Measurements from ENCODE around the gene KRTAP6-2.

KRTAP6-2 gene

GRCh38 chr21:30628109-30628508 is 29.4 kb upstream of the KRTAP6-2 start:
- H4K20me1 ChIP-seq (ENCODE audit: insufficient read depth, low read length): no peaks in the 10 kb centered on the region
- H3K4me2 ChIP-seq (ENCODE audit: low read length): no peak overlapping the region
- TF ChIP-seq EZH2 (IDR thresholded peaks at IDR 0.05; ENCODE audit: borderline replicate concordance, low read length): no peak
- TF ChIP-seq, protein P1, sequence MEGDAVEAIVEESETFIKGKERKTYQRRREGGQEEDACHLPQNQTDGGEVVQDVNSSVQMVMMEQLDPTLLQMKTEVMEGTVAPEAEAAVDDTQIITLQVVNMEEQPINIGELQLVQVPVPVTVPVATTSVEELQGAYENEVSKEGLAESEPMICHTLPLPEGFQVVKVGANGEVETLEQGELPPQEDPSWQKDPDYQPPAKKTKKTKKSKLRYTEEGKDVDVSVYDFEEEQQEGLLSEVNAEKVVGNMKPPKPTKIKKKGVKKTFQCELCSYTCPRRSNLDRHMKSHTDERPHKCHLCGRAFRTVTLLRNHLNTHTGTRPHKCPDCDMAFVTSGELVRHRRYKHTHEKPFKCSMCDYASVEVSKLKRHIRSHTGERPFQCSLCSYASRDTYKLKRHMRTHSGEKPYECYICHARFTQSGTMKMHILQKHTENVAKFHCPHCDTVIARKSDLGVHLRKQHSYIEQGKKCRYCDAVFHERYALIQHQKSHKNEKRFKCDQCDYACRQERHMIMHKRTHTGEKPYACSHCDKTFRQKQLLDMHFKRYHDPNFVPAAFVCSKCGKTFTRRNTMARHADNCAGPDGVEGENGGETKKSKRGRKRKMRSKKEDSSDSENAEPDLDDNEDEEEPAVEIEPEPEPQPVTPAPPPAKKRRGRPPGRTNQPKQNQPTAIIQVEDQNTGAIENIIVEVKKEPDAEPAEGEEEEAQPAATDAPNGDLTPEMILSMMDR (IDR thresholded peaks at IDR 0.05; ENCODE audit: low read length): no peak
- H3K4me1 ChIP-seq (ENCODE audit: insufficient read depth, low read length, severe bottlenecking): no peaks in the 10 kb centered on the region
- H3K36me3 ChIP-seq (ENCODE audit: insufficient read depth, low read length): no peaks in the 10 kb centered on the region
- no peak overlapping the region for H3K4me3 ChIP-seq (ENCODE audit: low read depth, low read length, poor library complexity, severe bottlenecking)
- H3F3A ChIP-seq (ENCODE audit: insufficient read depth, low read length): no peaks in the 10 kb centered on the region
- H2AFZ ChIP-seq (ENCODE audit: low read length): no peak overlapping the region
- no peak overlapping the region for H3K9ac ChIP-seq (ENCODE audit: low read length)
- no peaks in the 10 kb centered on the region for H3K9me2 ChIP-seq (ENCODE audit: low read depth, low read length)
- no peaks in the 10 kb centered on the region for H3K27me3 ChIP-seq (ENCODE audit: insufficient read depth, low read length)
- H3K9me3 ChIP-seq (ENCODE audit: low read length): no peaks in the 10 kb centered on the region
- H3K27ac ChIP-seq (ENCODE audit: low read depth, low read length, poor library complexity, severe bottlenecking): no peak overlapping the region
- no peaks in the 10 kb centered on the region for H3K79me2 ChIP-seq (ENCODE audit: insufficient read depth, low read length)

GRCh38 chr21:30625449-30626165 is 26.9 kb upstream of the KRTAP6-2 start:
- H3K36me3 ChIP-seq (ENCODE audit: insufficient read depth, low read length): no peaks in the 10 kb centered on the region

DNA sequence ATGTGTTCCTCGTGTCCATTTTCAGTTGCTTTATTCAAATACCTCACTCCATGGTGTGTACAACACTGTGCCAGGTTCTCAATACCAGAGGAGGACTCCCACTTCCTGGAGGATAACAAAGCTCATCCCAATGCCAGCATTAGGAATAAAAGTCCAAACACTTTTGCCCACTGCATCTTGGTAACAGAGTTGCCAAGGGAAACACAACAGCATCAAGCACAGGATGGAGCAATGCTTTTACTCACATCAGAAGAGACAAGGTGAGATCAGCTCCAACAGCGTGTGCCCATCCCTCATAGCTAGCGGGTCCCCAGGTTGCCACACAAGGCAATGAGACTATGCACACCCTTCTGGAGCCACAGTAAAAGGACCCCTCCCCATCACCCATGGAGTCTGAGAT is 24.7 kb upstream of the KRTAP6-2 start:
- H3K4me3 ChIP-seq (ENCODE audit: low read depth, low read length, poor library complexity, severe bottlenecking): no peak overlapping the region

More at GRCh38 chr21:30625449-30626165, 26.9 kb upstream of the KRTAP6-2 start:
- no peak overlapping the region for H3K9ac ChIP-seq (ENCODE audit: low read length)
- no peak overlapping the region for H3K4me2 ChIP-seq (ENCODE audit: low read length)
- H3K27ac ChIP-seq (ENCODE audit: low read depth, low read length, poor library complexity, severe bottlenecking): no peak overlapping the region
- no peaks in the 10 kb centered on the region for H3F3A ChIP-seq (ENCODE audit: insufficient read depth, low read length)
- H3K9me3 ChIP-seq (ENCODE audit: low read length): no peaks in the 10 kb centered on the region
- no peaks in the 10 kb centered on the region for H3K9me2 ChIP-seq (ENCODE audit: low read depth, low read length)
- H3K4me3 ChIP-seq (ENCODE audit: low read depth, low read length, poor library complexity, severe bottlenecking): no peak overlapping the region
- no peaks in the 10 kb centered on the region for H3K79me2 ChIP-seq (ENCODE audit: insufficient read depth, low read length)
- TF ChIP-seq, protein P1 (IDR thresholded peaks at IDR 0.05; ENCODE audit: low read length): no peak
- no peak for TF ChIP-seq EZH2 (IDR thresholded peaks at IDR 0.05; ENCODE audit: borderline replicate concordance, low read length)
- no peaks in the 10 kb centered on the region for H3K4me1 ChIP-seq (ENCODE audit: insufficient read depth, low read length, severe bottlenecking)
- no peaks in the 10 kb centered on the region for H3K27me3 ChIP-seq (ENCODE audit: insufficient read depth, low read length)
- no peak overlapping the region for H2AFZ ChIP-seq (ENCODE audit: low read length)
- H4K20me1 ChIP-seq (ENCODE audit: insufficient read depth, low read length): no peaks in the 10 kb centered on the region

More for the DNA sequence above, 24.7 kb upstream of the KRTAP6-2 start:
- H3K4me1 ChIP-seq (ENCODE audit: insufficient read depth, low read length, severe bottlenecking): no peaks in the 10 kb centered on the region
- no peak overlapping the region for H3K4me2 ChIP-seq (ENCODE audit: low read length)
- TF ChIP-seq EZH2 (IDR thresholded peaks at IDR 0.05; ENCODE audit: borderline replicate concordance, low read length): no peak
- TF ChIP-seq, protein P1 (IDR thresholded peaks at IDR 0.05; ENCODE audit: low read length): no peak
- no peaks in the 10 kb centered on the region for H3K27me3 ChIP-seq (ENCODE audit: insufficient read depth, low read length)
- H3F3A ChIP-seq (ENCODE audit: insufficient read depth, low read length): no peaks in the 10 kb centered on the region
- no peak overlapping the region for H3K9ac ChIP-seq (ENCODE audit: low read length)
- H3K27ac ChIP-seq (ENCODE audit: low read depth, low read length, poor library complexity, severe bottlenecking): no peak overlapping the region
- H2AFZ ChIP-seq (ENCODE audit: low read length): no peak overlapping the region
- no peaks in the 10 kb centered on the region for H3K9me2 ChIP-seq (ENCODE audit: low read depth, low read length)
- no peaks in the 10 kb centered on the region for H3K79me2 ChIP-seq (ENCODE audit: insufficient read depth, low read length)
- H4K20me1 ChIP-seq (ENCODE audit: insufficient read depth, low read length): no peaks in the 10 kb centered on the region
- no peaks in the 10 kb centered on the region for H3K9me3 ChIP-seq (ENCODE audit: low read length)
- H3K36me3 ChIP-seq (ENCODE audit: insufficient read depth, low read length): no peaks in the 10 kb centered on the region

All from OCI-LY1 (cell line).